ENCODE data around the gene ZNF215. TPM values are rescaled to one million over a fixed set of nuclear protein-coding genes. Genes with fewer than 3 reads are reported as not detected.
"Not testable (repeated sequence)": the region's sequence is repeated elsewhere in the genome, so short reads cannot be mapped to it uniquely, and the experiment has no call there.

ZNF215 gene
- total and polyA plus RNA-seq, 9 donors = 0.42 to 1.9 (median 1.1) TPM

GRCh38 chr11:6900327-6900999, 25.8 kb upstream of the ZNF215 start:
- TF ChIP-seq EP300 (IDR thresholded peaks at IDR 0.05) = no peak
- TF ChIP-seq POLR2A (IDR thresholded peaks at IDR 0.05) = no peak
- no peak for TF ChIP-seq CTCF (IDR thresholded peaks at IDR 0.05)

DNA sequence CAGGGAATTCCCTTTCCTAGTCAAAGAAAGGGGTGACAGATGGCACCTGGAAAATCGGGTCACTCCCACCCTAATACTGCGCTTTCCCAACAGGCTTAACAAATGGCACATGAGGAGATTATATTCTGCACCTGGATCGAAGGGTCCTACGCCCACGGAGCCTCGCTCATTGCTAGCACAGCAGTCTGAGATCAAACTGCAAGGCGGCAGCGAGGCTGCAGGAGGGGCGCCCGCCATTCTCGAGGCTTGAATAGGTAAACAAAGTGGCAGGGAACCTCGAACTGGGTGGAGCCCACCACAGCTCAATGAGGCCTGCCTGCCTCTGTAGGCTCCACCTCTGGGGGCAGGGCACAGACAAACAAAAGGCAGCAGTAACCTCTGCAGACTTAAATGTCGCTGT, 21.4 kb upstream of the ZNF215 start:
- H3K27me3 ChIP-seq; H3K4me1 ChIP-seq (ENCODE audit: insufficient read depth); H3K36me3 ChIP-seq; DNase-seq; H3K9me3 ChIP-seq; intact Hi-C loops (cut with DNase I); H3K27ac ChIP-seq; H3K4me3 ChIP-seq: not testable (repeated sequence)
- 81 to 86% (median 84%) methylated on average over 12 to 13 of the region's 13 CpGs for whole genome bisulfite sequencing, 3 donors

More at GRCh38 chr11:6900327-6900999, 25.8 kb upstream of the ZNF215 start:
- Histone ChIP-seq H3K9me3 (no peaks in the 10 kb centered on the region), H3K36me3 (no peaks in the 10 kb centered on the region), H3K4me1 (ENCODE audit: insufficient read depth) (no peaks in the 10 kb centered on the region), H3K27me3 (no peaks in the 10 kb centered on the region), H3K27ac (no peak overlapping the region), H3K4me3 (no peak overlapping the region)
- no peak for DNase-seq
- intact Hi-C loops (cut with DNase I) = no loop called here
- 56 to 77% (median 64%) methylated on average over 2 of the region's 2 CpGs for WGBS, 3 donors

- no peak for TF ChIP-seq CTCF (IDR thresholded peaks at IDR 0.05)
- no peak for TF ChIP-seq EP300 (IDR thresholded peaks at IDR 0.05)
- TF ChIP-seq POLR2A (IDR thresholded peaks at IDR 0.05) = no peak
- DNase-seq = no peak
- Histone ChIP-seq H3K36me3 (no peaks in the 10 kb centered on the region), H3K27me3 (no peaks in the 10 kb centered on the region), H3K4me3 (no peak overlapping the region), H3K4me1 (ENCODE audit: insufficient read depth) (no peaks in the 10 kb centered on the region), H3K9me3 (no peaks in the 10 kb centered on the region), H3K27ac (no peak overlapping the region)
- intact Hi-C loops (cut with DNase I) = no loop called here
- WGBS, 3 donors = 90 to 94% (median 91%) methylated on average over 3 of the region's 3 CpGs
Observed at GRCh38 chr11:6911378-6911777, 14.8 kb upstream of the ZNF215 start.

DNA sequence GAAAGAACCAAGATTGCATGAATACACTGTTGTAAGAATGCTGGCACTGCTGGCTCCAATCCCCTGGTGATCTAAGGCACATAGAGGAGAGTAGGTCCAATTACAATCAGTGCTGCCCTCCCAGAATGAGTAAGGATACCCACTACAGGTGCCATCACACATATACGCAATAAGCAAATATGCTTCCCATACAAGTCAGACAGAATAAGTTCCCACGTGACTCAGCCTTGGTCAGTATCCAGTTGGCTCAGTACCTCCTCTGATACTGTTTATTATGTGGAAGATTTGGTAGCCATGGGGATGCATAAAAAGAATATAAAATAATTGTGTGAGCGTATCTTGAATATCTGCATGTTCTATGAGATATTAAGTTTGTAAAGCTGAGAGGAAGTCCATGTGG, 14.3 kb upstream of the ZNF215 start:
- no peaks in the 10 kb centered on the region for H3K36me3 ChIP-seq
- TF ChIP-seq POLR2A (IDR thresholded peaks at IDR 0.05) (no peak), CTCF (IDR thresholded peaks at IDR 0.05) (no peak), EP300 (IDR thresholded peaks at IDR 0.05) (no peak)
- no peak overlapping the region for H3K27ac ChIP-seq
- H3K4me3 ChIP-seq = no peak overlapping the region
- no peaks in the 10 kb centered on the region for H3K27me3 ChIP-seq
- H3K4me1 ChIP-seq (ENCODE audit: insufficient read depth) = no peaks in the 10 kb centered on the region
- no peaks in the 10 kb centered on the region for H3K9me3 ChIP-seq
- DNase-seq = no peak
- intact Hi-C loops (cut with DNase I) = no loop called here
- 34 to 38% (median 36%) methylated on average over 3 of the region's 3 CpGs for WGBS, 3 donors

DNA sequence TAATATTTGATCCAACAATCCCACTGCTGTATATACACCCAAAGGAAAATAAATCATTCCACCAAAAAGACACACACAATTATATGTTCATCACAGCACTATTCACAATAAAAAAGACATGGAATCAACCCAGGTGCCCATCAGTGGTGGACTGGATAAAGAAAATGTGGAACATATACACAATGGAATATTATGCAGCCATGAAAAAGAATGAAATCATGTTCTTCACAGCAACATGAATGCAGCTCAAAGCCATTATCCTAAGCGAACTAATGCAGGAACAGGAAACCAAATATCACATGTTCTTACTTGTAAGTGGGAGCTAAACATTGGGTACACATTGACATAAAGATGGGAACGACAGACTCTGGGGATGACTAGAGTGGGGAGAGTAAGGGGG, 6.5 kb upstream of the ZNF215 start:
- Histone ChIP-seq H3K4me3 (no peak overlapping the region), H3K27me3 (no peaks in the 10 kb centered on the region), H3K9me3 (no peaks in the 10 kb centered on the region), H3K36me3 (no peaks in the 10 kb centered on the region), H3K27ac (no peak overlapping the region), H3K4me1 (ENCODE audit: insufficient read depth) (no peaks in the 10 kb centered on the region)
- 32 to 37% (median 35%) methylated on average over 2 of the region's 2 CpGs for WGBS, 3 donors
- intact Hi-C loops (cut with DNase I) = no loop called here
- no peak for TF ChIP-seq CTCF (IDR thresholded peaks at IDR 0.05)
- TF ChIP-seq EP300 (IDR thresholded peaks at IDR 0.05) = no peak
- no peak for TF ChIP-seq POLR2A (IDR thresholded peaks at IDR 0.05)
- no peak for DNase-seq

All from ovary (tissue), 9 donors.